ENCODE results near the gene DYNC1I1.
A peak's percentile ranks its signal among the peaks of the same experiment; 100 is the strongest.

The DYNC1I1 gene

GRCh38 chr7:95794917-95795515 is 22.7 kb downstream of the DYNC1I1 start:
- no peaks in the 10 kb centered on the region for H3K36me3 ChIP-seq (ENCODE audit: low read length)
- peak overlapping the region; percentile 78 for H2AFZ ChIP-seq (ENCODE audit: low read depth, low read length, severe bottlenecking)
- no peaks in the 10 kb centered on the region for H3K9me3 ChIP-seq (ENCODE audit: insufficient read depth, low read length)
- no peak overlapping the region for H3K9ac ChIP-seq (ENCODE audit: low read length)
- TF ChIP-seq EZH2phosphoT487 (conservative IDR thresholded peaks at IDR 0.05; ENCODE audit: low read length) (no peak), CTCF (IDR thresholded peaks at IDR 0.05; ENCODE audit: insufficient read depth, low read length, poor library complexity, severe bottlenecking) (peak; percentile 85)
- H3F3A ChIP-seq (ENCODE audit: insufficient read depth): no peaks in the 10 kb centered on the region
- H3K4me2 ChIP-seq (ENCODE audit: low read depth, low read length, poor library complexity, severe bottlenecking): no peak overlapping the region
- H3K27me3 ChIP-seq (ENCODE audit: low read length): no peaks in the 10 kb centered on the region
- no peak overlapping the region for H3K27ac ChIP-seq (ENCODE audit: low read depth, low read length)
- H3K4me3 ChIP-seq (ENCODE audit: insufficient read depth, low read length, poor library complexity, severe bottlenecking): no peak overlapping the region
- H4K20me1 ChIP-seq (ENCODE audit: low read depth, low read length): no peaks in the 10 kb centered on the region
- H3K79me2 ChIP-seq (ENCODE audit: insufficient read depth, low read length): no peaks in the 10 kb centered on the region
- H3K9me2 ChIP-seq (replicated peaks; ENCODE audit: insufficient read depth, low read length): no peaks in the 10 kb centered on the region

- no peaks in the 10 kb centered on the region for H3K36me3 ChIP-seq (ENCODE audit: low read length)
- H3K4me3 ChIP-seq (ENCODE audit: insufficient read depth, low read length, poor library complexity, severe bottlenecking): no peak overlapping the region
- TF ChIP-seq EZH2phosphoT487 (conservative IDR thresholded peaks at IDR 0.05; ENCODE audit: low read length) (no peak), CTCF (IDR thresholded peaks at IDR 0.05; ENCODE audit: insufficient read depth, low read length, poor library complexity, severe bottlenecking) (no peak)
- H3K27me3 ChIP-seq (ENCODE audit: low read length): no peaks in the 10 kb centered on the region
- H3F3A ChIP-seq (ENCODE audit: insufficient read depth): no peaks in the 10 kb centered on the region
- H3K9me2 ChIP-seq (replicated peaks; ENCODE audit: insufficient read depth, low read length): no peaks in the 10 kb centered on the region
- H2AFZ ChIP-seq (ENCODE audit: low read depth, low read length, severe bottlenecking): no peak overlapping the region
- no peaks in the 10 kb centered on the region for H3K9me3 ChIP-seq (ENCODE audit: insufficient read depth, low read length)
- H3K27ac ChIP-seq (ENCODE audit: low read depth, low read length): no peak overlapping the region
- H3K4me2 ChIP-seq (ENCODE audit: low read depth, low read length, poor library complexity, severe bottlenecking): no peak overlapping the region
- no peak overlapping the region for H3K9ac ChIP-seq (ENCODE audit: low read length)
- H3K79me2 ChIP-seq (ENCODE audit: insufficient read depth, low read length): no peaks in the 10 kb centered on the region
- no peaks in the 10 kb centered on the region for H4K20me1 ChIP-seq (ENCODE audit: low read depth, low read length)
These were observed 24.3 kb downstream of the DYNC1I1 start for GRCh38 chr7:95796617-95797016.

GRCh38 chr7:95798401-95798930 is 26.1 kb downstream of the DYNC1I1 start:
- Histone ChIP-seq H3K9me3 (ENCODE audit: insufficient read depth, low read length) (no peaks in the 10 kb centered on the region), H3K36me3 (ENCODE audit: low read length) (no peaks in the 10 kb centered on the region), H3K9ac (ENCODE audit: low read length) (no peak overlapping the region), H3K9me2 (replicated peaks; ENCODE audit: insufficient read depth, low read length) (no peaks in the 10 kb centered on the region), H2AFZ (ENCODE audit: low read depth, low read length, severe bottlenecking) (no peak overlapping the region), H4K20me1 (ENCODE audit: low read depth, low read length) (no peaks in the 10 kb centered on the region), H3K27me3 (ENCODE audit: low read length) (no peaks in the 10 kb centered on the region), H3K27ac (ENCODE audit: low read depth, low read length) (no peak overlapping the region), H3K79me2 (ENCODE audit: insufficient read depth, low read length) (no peaks in the 10 kb centered on the region), H3K4me2 (ENCODE audit: low read depth, low read length, poor library complexity, severe bottlenecking) (no peak overlapping the region), H3K4me3 (ENCODE audit: insufficient read depth, low read length, poor library complexity, severe bottlenecking) (no peak overlapping the region), H3F3A (ENCODE audit: insufficient read depth) (no peaks in the 10 kb centered on the region)
- TF ChIP-seq EZH2phosphoT487 (conservative IDR thresholded peaks at IDR 0.05; ENCODE audit: low read length) (no peak), CTCF (IDR thresholded peaks at IDR 0.05; ENCODE audit: insufficient read depth, low read length, poor library complexity, severe bottlenecking) (no peak)
